Fibroblast of villous mesenchyme (primary cell): ENCODE data around the gene KCNA3. TPM values are rescaled to one million over a fixed set of nuclear protein-coding genes. Genes with fewer than 3 reads are reported as not detected.
"Not testable (repeated sequence)": the region's sequence is repeated elsewhere in the genome, so short reads cannot be mapped to it uniquely, and the experiment has no call there.

ENCODE experiments used
- DNase-seq: peaks from one replicate; pipeline ENCODE4 v3.0.0-alpha.2; 2010; ENCODE audit warnings: low read depth
- H3K4me3 ChIP-seq: 2 replicates; pipeline ENCODE4 v1.5.1; 2011; ENCODE audit warnings: low read depth, mild to moderate bottlenecking, low read length
- CTCF ChIP-seq: IDR thresholded peaks from 2 replicates; pipeline ENCODE4 v1.5.1; 2012; ENCODE audit warnings: low read depth, mild to moderate bottlenecking, low read length; ENCODE audit not compliant: insufficient read depth
- total RNA-seq: library from RNA; depleted of rRNA; stranded (reverse); fragments of >200 nt; gene quantifications from 2 replicates; pipeline ENCODE4 v1.2.3, GENCODE V29; 2012

Gene KCNA3
- total RNA-seq, 1 donor, result under 0.01 TPM

- DNase-seq, result no peak
- TF ChIP-seq CTCF, result no peak
- H3K4me3 ChIP-seq, result no peak overlapping the region
These were observed 7.0 kb downstream of the KCNA3 start for GRCh38 chr1:110667776-110668175.

- no peak for TF ChIP-seq CTCF
- no peak overlapping the region for H3K4me3 ChIP-seq
- no peak for DNase-seq
These were observed 11.5 kb downstream of the KCNA3 start for GRCh38 chr1:110663241-110663640.

GRCh38 chr1:110659559-110659958 lies 15.2 kb downstream of the KCNA3 start:
- H3K4me3 ChIP-seq, DNase-seq: not testable (repeated sequence)

GRCh38 chr1:110657351-110657750 lies 17.4 kb downstream of the KCNA3 start:
- DNase-seq, result no peak
- no peak overlapping the region for H3K4me3 ChIP-seq
- no peak for TF ChIP-seq CTCF

- TF ChIP-seq CTCF, result no peak
- no peak overlapping the region for H3K4me3 ChIP-seq
- no peak for DNase-seq
These were observed 24.1 kb downstream of the KCNA3 start for GRCh38 chr1:110650609-110651008.

- H3K4me3 ChIP-seq, result no peak overlapping the region
- DNase-seq, result no peak
- no peak for TF ChIP-seq CTCF
These were observed 26.3 kb downstream of the KCNA3 start for GRCh38 chr1:110648417-110648816.

GRCh38 chr1:110647254-110647891 lies 27.4 kb downstream of the KCNA3 start:
- no peak for TF ChIP-seq CTCF
- H3K4me3 ChIP-seq, result no peak overlapping the region
- peak; percentile 76 for DNase-seq
